HepG2 (cell line): Measurements from ENCODE around the gene SAMD8. TPM values are rescaled to one million over a fixed set of nuclear protein-coding genes. Genes with fewer than 3 reads are reported as not detected.

Experiments
- ARID4A ChIP-seq: sonication (generic); formaldehyde crosslinking; IDR thresholded peaks from 2 replicates; pipeline ENCODE4 v1.5.0; 2020; ENCODE audit warnings: mild to moderate bottlenecking, missing genetic modification reagents, borderline replicate concordance
- CREB1 ChIP-seq, 2 experiments: fragments of 450-650 bp in 1 of 2; IDR thresholded peaks; 2 replicates each; pipeline ENCODE4 v1.6.1; 2016 to 2017; ENCODE audit warnings: control low read depth in 1 of 2, mild to moderate bottlenecking in 1 of 2, missing compliant biosample characterization in 1 of 2, missing genetic modification characterization in 1 of 2
- DMAP1 ChIP-seq: IDR thresholded peaks from 2 replicates; pipeline ENCODE4 v1.6.1; 2016
- EP300 ChIP-seq, 3 experiments: sonication (generic) in 1 of 3; formaldehyde crosslinking in 1 of 3; IDR thresholded peaks; 2 replicates each; pipeline versions ENCODE4 v1.5.1 to v1.6.1; 2011 to 2020; ENCODE audit warnings: low read depth in 2 of 3, low read length in 2 of 3, borderline replicate concordance in 1 of 3, improper control_type of control experiment in 1 of 3, mild to moderate bottlenecking in 1 of 3, missing genetic modification reagents in 1 of 3, moderate library complexity in 1 of 3
- FOXK1 ChIP-seq: sonication (generic); formaldehyde crosslinking; IDR thresholded peaks from 2 replicates; pipeline ENCODE4 v1.4.0; 2020; ENCODE audit warnings: low read depth, missing genetic modification reagents, borderline replicate concordance
- GABPB1 ChIP-seq: IDR thresholded peaks from 2 replicates; pipeline ENCODE4 v1.6.1; 2016; ENCODE audit warnings: mild to moderate bottlenecking, missing genetic modification reagents, moderate library complexity, missing compliant biosample characterization
- GATAD2A ChIP-seq: IDR thresholded peaks from 2 replicates; pipeline ENCODE4 v1.6.1; 2016
- GMEB2 ChIP-seq: IDR thresholded peaks from 2 replicates; pipeline ENCODE4 v1.6.1; 2016; ENCODE audit warnings: missing biosample characterization, missing genetic modification reagents, low read depth
- HMGXB4 ChIP-seq, 2 experiments: sonication (generic) in 1 of 2; formaldehyde crosslinking in 1 of 2; IDR thresholded peaks; 2 replicates each; pipeline versions ENCODE4 v1.4.0 to v1.6.1; 2018 to 2020; ENCODE audit warnings: missing genetic modification reagents in 2 of 2, borderline replicate concordance in 1 of 2, low read depth in 1 of 2, mild to moderate bottlenecking in 1 of 2, missing biosample characterization in 1 of 2
- ISL2 ChIP-seq: sonication (generic); formaldehyde crosslinking; IDR thresholded peaks from 2 replicates; pipeline ENCODE4 v1.5.0; 2020; ENCODE audit warnings: missing genetic modification reagents
- JARID2 ChIP-seq: sonication (generic); formaldehyde crosslinking; IDR thresholded peaks from 2 replicates; pipeline ENCODE4 v1.8.1; 2023; ENCODE audit warnings: missing genetic modification reagents, inconsistent platforms; ENCODE audit not compliant: insufficient replicate concordance
- KLF16 ChIP-seq, 2 experiments: sonication (generic) in 1 of 2; formaldehyde crosslinking in 1 of 2; IDR thresholded peaks; 2 replicates each; pipeline versions ENCODE4 v1.6.1 to v1.8.0; 2016 to 2023; ENCODE audit warnings: missing genetic modification reagents in 2 of 2, missing compliant biosample characterization in 1 of 2
- KMT2B ChIP-seq: IDR thresholded peaks from 2 replicates; pipeline ENCODE4 v1.6.1; 2016; ENCODE audit warnings: missing genetic modification reagents, missing compliant biosample characterization
- MED8 ChIP-seq: sonication (generic); formaldehyde crosslinking; IDR thresholded peaks from 2 replicates; pipeline ENCODE4 v1.8.1; 2023; ENCODE audit warnings: mild to moderate bottlenecking, missing genetic modification reagents; ENCODE audit not compliant: insufficient replicate concordance
- NCOA2 ChIP-seq: sonication (generic); formaldehyde crosslinking; IDR thresholded peaks from 2 replicates; pipeline ENCODE4 v1.8.0; 2022; ENCODE audit warnings: inconsistent platforms
- SP5 ChIP-seq: IDR thresholded peaks from 2 replicates; pipeline ENCODE4 v1.6.1; 2016; ENCODE audit warnings: low read depth, borderline replicate concordance
- ZNF274 ChIP-seq: sonication (generic); formaldehyde crosslinking; IDR thresholded peaks from 2 replicates; pipeline ENCODE4 v1.5.1; 2020; ENCODE audit warnings: mild to moderate bottlenecking, missing genetic modification reagents
- ZNF337 ChIP-seq: sonication (generic); formaldehyde crosslinking; IDR thresholded peaks from 2 replicates; pipeline ENCODE4 v1.5.1; 2020; ENCODE audit warnings: missing genetic modification reagents, low read depth, mild to moderate bottlenecking, borderline replicate concordance
- ZNF709 ChIP-seq: sonication (generic); formaldehyde crosslinking; IDR thresholded peaks from 2 replicates; pipeline ENCODE4 v1.5.0; 2020; ENCODE audit warnings: mild to moderate bottlenecking, missing genetic modification reagents
- ZSCAN21 ChIP-seq: sonication (generic); formaldehyde crosslinking; IDR thresholded peaks from 2 replicates; pipeline ENCODE4 v1.8.0; 2022; ENCODE audit warnings: mild to moderate bottlenecking, missing genetic modification reagents, moderate library complexity, borderline replicate concordance
- polyA plus RNA-seq, 8 experiments: library from polyadenylated mRNA; depleted of rRNA in 3 of 8; stranded (reverse) in 7 of 8; unstranded in 1 of 8; fragments of >200 nt; fragmentation: Illumina TruSeq in 4 of 8; extraction: Trizol in 4 of 8; gene quantifications; 2 replicates each; pipeline versions ENCODE4 v1.2.1 to v1.2.3, GENCODE V29; 2011 to 2016; ENCODE audit warnings: low read depth in 4 of 8, missing spikeins in 1 of 8, mixed read lengths in 1 of 8; ENCODE audit not compliant: insufficient read depth in 1 of 8
- total RNA-seq, 5 experiments: library from RNA; depleted of rRNA; stranded (reverse); fragments of >200 nt; fragmentation: Illumina TruSeq; extraction: Trizol; gene quantifications; 2 replicates each; pipeline ENCODE4 v1.2.3, GENCODE V29; 2016; ENCODE audit warnings: low read depth in 1 of 5

SAMD8 gene
- total and polyA plus RNA-seq, 2 of the 13 experiments (the other 11 are each of a cell fraction or from before 2014, with no cell fraction given), result 10.4 to 13.2 TPM

GRCh38 chr10:75210282-75211006 is 99.0 kb downstream of the SAMD8 start, which contains the start of gene VDAC2 (continued):
- peak in 1 of 2 experiments; percentile 90; a peak in 2 of 4 replicates for TF ChIP-seq KLF16 (CRISPR knock-in tag; IDR thresholded peaks at IDR 0.05)
- 0 out of 2 replicates have a peak, but pooled peaks have one; percentile 13 for TF ChIP-seq GATAD2A (CRISPR knock-in tag)
- TF ChIP-seq ZSCAN21 (CRISPR knock-in tag), result peak; percentile 42; the same call in 1 of the 2 replicates
- peak; percentile 59; the same call in 1 of the 2 replicates for TF ChIP-seq ISL2 (CRISPR knock-in tag)
- peak; percentile 49; the same call in 1 of the 2 replicates for TF ChIP-seq NCOA2 (CRISPR knock-in tag)
- peak in 1 of 2 experiments; percentile 26; a peak in 1 of 4 replicates for TF ChIP-seq EP300 (IDR thresholded peaks at IDR 0.05; ENCODE audit: low read depth in 2 of 2, low read length in 2 of 2)
- peak; percentile 50; the same call in 1 of the 2 replicates for TF ChIP-seq EP300 (CRISPR knock-in tag; IDR thresholded peaks at IDR 0.05; ENCODE audit: borderline replicate concordance)
- peak; percentile 80 for TF ChIP-seq CREB1 (IDR thresholded peaks at IDR 0.05)
- TF ChIP-seq CREB1 (CRISPR knock-in tag; IDR thresholded peaks at IDR 0.05), result no peak
- TF ChIP-seq GABPB1 (CRISPR knock-in tag), result peak; percentile 89
- TF ChIP-seq DMAP1 (CRISPR knock-in tag), result peak; percentile 95
- TF ChIP-seq FOXK1 (CRISPR knock-in tag), result peak; percentile 72; the same call in 1 of the 2 replicates
- TF ChIP-seq ZNF709 (CRISPR knock-in tag), result peak; percentile 96
- peak; percentile 74; the same call in 1 of the 2 replicates for TF ChIP-seq ZNF274 (CRISPR knock-in tag)
- peak; percentile 58; the same call in 1 of the 2 replicates for TF ChIP-seq ZNF337 (CRISPR knock-in tag)
- peak; percentile 61 for TF ChIP-seq JARID2
- TF ChIP-seq HMGXB4 (CRISPR knock-in tag; IDR thresholded peaks at IDR 0.05; ENCODE audit: borderline replicate concordance in 1 of 2, low read depth in 1 of 2), result peak; percentile 86 to 94; a peak in 3 of 4 replicates
- TF ChIP-seq SP5 (CRISPR knock-in tag), result peak; percentile 92
- TF ChIP-seq MED8 (CRISPR knock-in tag), result no peak
- peak; percentile 88 for TF ChIP-seq KMT2B (CRISPR knock-in tag)
- TF ChIP-seq ARID4A, result peak; percentile 95; the same call in 1 of the 2 replicates
- peak; percentile 69; the same call in 1 of the 2 replicates for TF ChIP-seq GMEB2 (CRISPR knock-in tag)
